B cell (primary cell): ENCODE measurements around the gene PTPRT. TPM values are rescaled to one million over a fixed set of nuclear protein-coding genes. Genes with fewer than 3 reads are reported as not detected.

ENCODE experiments used
- ATAC-seq: fragments of 200-7000 bp; cut with Tn5 transposase; one replicate; pipeline ENCODE4 v1.10.0; 2021; ENCODE audit warnings: low read depth, mild to moderate bottlenecking, moderate number of reproducible peaks, moderate library complexity
- CTCF ChIA-PET: fragments of 350-600 bp; sonication (Branson Sonifier 250); formaldehyde crosslinking; loops from one replicate; lab custom pipeline; 2021; ENCODE audit warnings: antibody characterized with exemption, inconsistent platforms; lab: Charles Lee
- POLR2A ChIA-PET: fragments of 350-600 bp; sonication (Branson Sonifier 250); formaldehyde crosslinking; loops from one replicate; lab custom pipeline; 2021; ENCODE audit warnings: antibody characterized with exemption; lab: Charles Lee
- DNase-seq: peaks from one replicate; pipeline ENCODE4 v3.0.0; 2013
- H2AFZ ChIP-seq: 2 replicates; pipeline ENCODE4 v1.6.1; 2012; ENCODE audit warnings: mild to moderate bottlenecking, low read depth, low read length; ENCODE audit not compliant: insufficient read depth, poor library complexity, severe bottlenecking
- H3K27ac ChIP-seq, 2 donors: 1 replicate in 1 of 2; 2 replicates in 1 of 2; pipeline ENCODE4 v1.5.1; 2012 to 2013; ENCODE audit warnings: low read length in 2 of 2, mild to moderate bottlenecking in 2 of 2, moderate library complexity in 1 of 2
- H3K27me3 ChIP-seq, 4 experiments: fragments of 200-600 bp in 1 of 4; sonication (generic) in 1 of 4; replicated peaks in 1 of 4; 1 replicate in 2 of 4; 2 replicates in 2 of 4; pipeline versions ENCODE4 v1.6.1 to v1.7.0; 2013 to 2016; ENCODE audit warnings: low read length in 3 of 4, mild to moderate bottlenecking in 2 of 4, mixed read lengths in 1 of 4, moderate library complexity in 1 of 4; ENCODE audit not compliant: insufficient read depth in 4 of 4, control insufficient read depth in 3 of 4; ENCODE audit errors: control extremely low read depth in 1 of 4
- H3K36me3 ChIP-seq, 2 experiments: replicated peaks in 1 of 2; 1 replicate in 1 of 2; 2 replicates in 1 of 2; pipeline versions ENCODE4 v1.6.1 to v1.7.1; 2013; ENCODE audit warnings: low read length in 1 of 2; ENCODE audit not compliant: insufficient read depth in 2 of 2, control insufficient read depth in 1 of 2; ENCODE audit errors: control extremely low read depth in 1 of 2, extremely low read depth in 1 of 2
- H3K4me1 ChIP-seq, 2 donors: fragments of 200-600 bp in 1 of 2; sonication (generic) in 1 of 2; 1 replicate in 1 of 2; 2 replicates in 1 of 2; pipeline versions ENCODE4 v1.5.1 to v1.6.1; 2013 to 2017; ENCODE audit warnings: low read length in 2 of 2; ENCODE audit not compliant: control insufficient read depth in 2 of 2, insufficient read depth in 2 of 2
- H3K4me2 ChIP-seq: replicated peaks from 2 replicates; pipeline ENCODE3; 2012; ENCODE audit warnings: mild to moderate bottlenecking, low read depth, low read length; ENCODE audit not compliant: poor library complexity, severe bottlenecking
- H3K4me3 ChIP-seq, 5 experiments: fragments of 200-600 bp in 1 of 5; sonication (generic) in 1 of 5; 1 replicate in 3 of 5; 2 replicates in 2 of 5; pipeline versions ENCODE4 v1.5.1 to v1.7.0; 2011 to 2016; ENCODE audit warnings: low read length in 4 of 5, mild to moderate bottlenecking in 4 of 5, low read depth in 2 of 5, control low read depth in 1 of 5, moderate library complexity in 1 of 5; ENCODE audit not compliant: insufficient read depth in 1 of 5; ENCODE audit errors: control extremely low read depth in 1 of 5, extremely low read depth in 1 of 5
- H3K79me2 ChIP-seq: fragments of 200-600 bp; sonication (generic); one replicate; pipeline ENCODE4 v1.6.0; 2016; ENCODE audit warnings: low read length; ENCODE audit not compliant: control insufficient read depth, insufficient read depth
- H3K9ac ChIP-seq: fragments of 200-600 bp; sonication (generic); 2 replicates; pipeline ENCODE4 v1.6.1; 2017; ENCODE audit warnings: mild to moderate bottlenecking, low read length, moderate library complexity
- H3K9me3 ChIP-seq, 3 donors: one replicate each; pipeline versions ENCODE4 v1.6.1 to v1.7.1; 2013; ENCODE audit warnings: low read length in 2 of 3; ENCODE audit not compliant: control insufficient read depth in 2 of 3, insufficient read depth in 1 of 3; ENCODE audit errors: control extremely low read depth in 1 of 3
- H4K20me1 ChIP-seq: 2 replicates; pipeline ENCODE4 v1.6.0; 2012; ENCODE audit warnings: mild to moderate bottlenecking, low read length; ENCODE audit not compliant: insufficient read depth, control insufficient read depth, poor library complexity, severe bottlenecking
- H3K27ac Mint-ChIP-seq: one replicate; pipeline ENCODE4 v1.8.0; 2021; ENCODE audit warnings: mixed read lengths
- H3K27me3 Mint-ChIP-seq: one replicate; pipeline ENCODE4 v1.8.0; 2021; ENCODE audit warnings: mixed read lengths
- H3K4me1 Mint-ChIP-seq: one replicate; pipeline ENCODE4 v1.8.0; 2021; ENCODE audit warnings: mixed read lengths
- H3K4me3 Mint-ChIP-seq: one replicate; pipeline ENCODE4 v1.8.0; 2021; ENCODE audit warnings: mixed read lengths
- H3K9me3 Mint-ChIP-seq: one replicate; pipeline ENCODE4 v1.8.0; 2022; ENCODE audit warnings: mixed read lengths; ENCODE audit not compliant: insufficient read depth
- EZH2 ChIP-seq: IDR thresholded peaks from 2 replicates; pipeline ENCODE4 v1.6.1; 2012; ENCODE audit warnings: borderline replicate concordance, low read depth, mild to moderate bottlenecking, moderate library complexity, low read length; ENCODE audit not compliant: insufficient read depth, poor library complexity, severe bottlenecking
- WGBS: methylation state at CpG from one replicate; pipeline ENCODE4 v1.1.5; 2013; ENCODE audit warnings: missing lambda C conversion rate; ENCODE audit not compliant: insufficient coverage; 5-methylcytosine and 5-hydroxymethylcytosine counted together
- intact Hi-C: fragments of 100-400 bp; cut with micrococcal nuclease; formaldehyde crosslinking; loops from one replicate; pipeline ENCODE4 v1.10.0; 2022
- polyA plus RNA-seq: library from polyadenylated mRNA; depleted of rRNA; stranded (reverse); fragments of >200 nt; gene quantifications from 2 replicates; pipeline ENCODE4 v1.2.3, GENCODE V29; 2012
- total RNA-seq, 2 donors: library from RNA; stranded (reverse); fragments of 120-200 nt in 1 of 2; gene quantifications; 1 replicate in 1 of 2; 2 replicates in 1 of 2; pipeline versions ENCODE4 v1.2.3 to v1.2.4, GENCODE V29; 2013 to 2022
- TF ChIP-seq, protein P1 (sequence below): fragments of 200-600 bp; IDR thresholded peaks from one replicate; pipeline ENCODE4 v1.8.0; 2022; ENCODE audit warnings: antibody characterized with exemption, mild to moderate bottlenecking

Gene PTPRT
- total and polyA plus RNA-seq, 2 donors (not counting 1 experiment from before 2014, with no cell fraction given), result not detected

DNA sequence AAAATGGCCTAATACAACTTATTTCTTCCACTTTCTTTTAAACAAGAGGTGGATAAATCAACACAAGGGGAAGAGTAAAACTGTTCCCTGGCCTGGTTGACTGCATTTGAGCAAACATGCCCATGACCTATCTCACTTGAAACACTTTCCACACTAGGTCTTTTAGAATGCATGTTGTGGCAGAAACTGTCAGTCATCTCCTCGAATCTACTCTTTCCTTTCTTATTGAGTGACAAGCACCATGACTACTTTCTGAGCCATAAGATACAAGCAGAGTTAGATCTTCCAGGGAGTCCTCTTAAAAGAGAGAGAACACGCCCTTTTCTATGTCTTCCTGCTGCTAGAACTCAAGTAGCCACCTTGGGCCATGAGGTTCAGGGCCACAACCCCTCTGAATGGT, 66.5 kb downstream of the PTPRT start:
- H3K4me3 Mint-ChIP-seq, result no peak overlapping the region
- H3K9ac ChIP-seq, result no peak overlapping the region
- no peak overlapping the region for H3K27ac Mint-ChIP-seq
- no peaks in the 10 kb centered on the region for H4K20me1 ChIP-seq
- H3K27ac ChIP-seq, result no peak overlapping the region
- intact Hi-C loops, result no loop called here
- no peak for ATAC-seq
- peaks cover 10% of the 10 kb centered on the region for H3K27me3 Mint-ChIP-seq
- H3K27me3 ChIP-seq, result no peaks in the 10 kb centered on the region
- no peaks in the 10 kb centered on the region for H3K4me1 Mint-ChIP-seq
- DNase-seq, result no peak
- no peaks in the 10 kb centered on the region for H3K36me3 ChIP-seq
- H3K4me1 ChIP-seq, result no peaks in the 10 kb centered on the region
- CTCF ChIA-PET, result no interaction called here
- no peak overlapping the region for H2AFZ ChIP-seq
- WGBS, result 50% methylated on average over 1 of the region's 2 CpGs
- no peak overlapping the region for H3K4me3 ChIP-seq
- H3K79me2 ChIP-seq, result no peaks in the 10 kb centered on the region
- H3K9me3 Mint-ChIP-seq, result peaks cover 4% of the 10 kb centered on the region
- H3K4me2 ChIP-seq, result no peak overlapping the region
- no peak for TF ChIP-seq EZH2
- TF ChIP-seq, protein P1, sequence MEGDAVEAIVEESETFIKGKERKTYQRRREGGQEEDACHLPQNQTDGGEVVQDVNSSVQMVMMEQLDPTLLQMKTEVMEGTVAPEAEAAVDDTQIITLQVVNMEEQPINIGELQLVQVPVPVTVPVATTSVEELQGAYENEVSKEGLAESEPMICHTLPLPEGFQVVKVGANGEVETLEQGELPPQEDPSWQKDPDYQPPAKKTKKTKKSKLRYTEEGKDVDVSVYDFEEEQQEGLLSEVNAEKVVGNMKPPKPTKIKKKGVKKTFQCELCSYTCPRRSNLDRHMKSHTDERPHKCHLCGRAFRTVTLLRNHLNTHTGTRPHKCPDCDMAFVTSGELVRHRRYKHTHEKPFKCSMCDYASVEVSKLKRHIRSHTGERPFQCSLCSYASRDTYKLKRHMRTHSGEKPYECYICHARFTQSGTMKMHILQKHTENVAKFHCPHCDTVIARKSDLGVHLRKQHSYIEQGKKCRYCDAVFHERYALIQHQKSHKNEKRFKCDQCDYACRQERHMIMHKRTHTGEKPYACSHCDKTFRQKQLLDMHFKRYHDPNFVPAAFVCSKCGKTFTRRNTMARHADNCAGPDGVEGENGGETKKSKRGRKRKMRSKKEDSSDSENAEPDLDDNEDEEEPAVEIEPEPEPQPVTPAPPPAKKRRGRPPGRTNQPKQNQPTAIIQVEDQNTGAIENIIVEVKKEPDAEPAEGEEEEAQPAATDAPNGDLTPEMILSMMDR, result no peak
- POLR2A ChIA-PET, result no interaction called here
- no peaks in the 10 kb centered on the region for H3K9me3 ChIP-seq

DNA sequence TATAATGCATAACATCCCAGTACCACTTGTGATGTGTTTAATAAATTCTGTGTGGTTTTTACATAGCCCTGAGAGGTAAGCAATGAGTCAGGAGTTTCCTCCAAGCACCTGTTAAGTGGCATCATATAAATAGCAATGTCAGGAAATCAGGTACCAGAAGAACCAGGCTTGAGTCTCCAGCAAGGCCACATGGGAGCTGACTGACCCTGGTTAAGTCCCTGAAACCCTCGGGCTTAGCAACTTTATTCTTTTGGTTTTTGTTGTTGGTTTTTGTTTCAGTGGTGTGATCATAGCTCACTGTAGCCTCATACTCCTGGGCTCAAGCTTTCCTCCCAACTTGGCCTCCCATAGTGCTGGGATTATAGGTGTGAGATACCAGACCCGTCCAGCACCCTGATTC, 70.0 kb downstream of the PTPRT start:
- no peak overlapping the region for H3K27ac Mint-ChIP-seq
- ATAC-seq, result no peak

More for the DNA sequence above, 70.0 kb downstream of the PTPRT start:
- Histone ChIP-seq H3K4me2 (no peak overlapping the region), H3K27ac (no peak overlapping the region), H3K9me3 (no peaks in the 10 kb centered on the region), H2AFZ (no peak overlapping the region), H3K9ac (no peak overlapping the region), H3K4me1 (no peaks in the 10 kb centered on the region), H3K36me3 (no peaks in the 10 kb centered on the region), H3K79me2 (no peaks in the 10 kb centered on the region), H3K27me3 (no peaks in the 10 kb centered on the region), H4K20me1 (no peaks in the 10 kb centered on the region), H3K4me3 (no peak overlapping the region)
- no CpG with 5 or more reads among the region's 2 CpGs for WGBS
- Mint-ChIP-seq H3K4me1 (no peaks in the 10 kb centered on the region), H3K9me3 (peaks cover 4% of the 10 kb centered on the region), H3K27me3 (peaks cover 3% of the 10 kb centered on the region), H3K4me3 (no peak overlapping the region)
- POLR2A ChIA-PET, result no interaction called here
- intact Hi-C loops, result no loop called here
- TF ChIP-seq, protein P1, result no peak
- TF ChIP-seq EZH2, result no peak
- DNase-seq, result no peak
- CTCF ChIA-PET, result no interaction called here
